Measurements from ENCODE around the gene OR7A5.

Gene OR7A5

GRCh38 chr19:14835011-14835410 is at the start of gene OR7A5, which contains the start of gene OR7C1:
Gene OR7A5 (minus strand): TSS chr19:14835185. CDS start chr19:14828241, 6,944 bp downstream.
Gene OR7C1 (minus strand): TSS chr19:14835185. CDS start chr19:14800136, 35,049 bp downstream.
- no peaks in the 10 kb centered on the region for H3K9me3 Mint-ChIP-seq
- ATAC-seq (no peak), DNase-seq (ENCODE audit: low spot score in 2 of 2) (no peak)
- H3K4me3 Mint-ChIP-seq: no peak within 1 kb of the TSS
- no peak within 1 kb of the TSS for H3K27ac Mint-ChIP-seq
- no peaks in the 10 kb centered on the region for H3K36me3 Mint-ChIP-seq
- H3K4me1 Mint-ChIP-seq: no peaks in the 10 kb centered on the region

- Mint-ChIP-seq H3K4me3 (no peak overlapping the region), H3K9me3 (no peaks in the 10 kb centered on the region), H3K36me3 (no peaks in the 10 kb centered on the region), H3K27ac (no peak overlapping the region), H3K4me1 (no peaks in the 10 kb centered on the region)
- ATAC-seq (no peak), DNase-seq (ENCODE audit: low spot score in 2 of 2) (no peak)
Observed at GRCh38 chr19:14871619-14872230, 36.7 kb upstream of the OR7A5 start.

GRCh38 chr19:14868497-14868896 is 33.5 kb upstream of the OR7A5 start:
- no peak for ATAC-seq
- Mint-ChIP-seq H3K4me3 (no peak overlapping the region), H3K9me3 (no peaks in the 10 kb centered on the region), H3K36me3 (no peaks in the 10 kb centered on the region), H3K27ac (no peak overlapping the region), H3K4me1 (no peaks in the 10 kb centered on the region)
- DNase-seq (ENCODE audit: low spot score in 2 of 2): no peak

- DNase-seq (ENCODE audit: low spot score in 2 of 2): no peak
- no peaks in the 10 kb centered on the region for H3K9me3 Mint-ChIP-seq
- H3K27ac Mint-ChIP-seq: no peak within 1 kb of the TSS
Observed at GRCh38 chr19:14848822-14849221, 13.8 kb upstream of the OR7A5 start, which contains the start of gene OR7A10. Gene OR7A10 (minus strand): TSS chr19:14848922. CDS start chr19:14841877, 7,045 bp downstream.

GRCh38 chr19:14843578-14843977 is 8.6 kb upstream of the OR7A5 start:
- ATAC-seq (no peak), DNase-seq (ENCODE audit: low spot score in 2 of 2) (no peak)
- Mint-ChIP-seq H3K9me3 (no peaks in the 10 kb centered on the region), H3K36me3 (no peaks in the 10 kb centered on the region), H3K27ac (no peak overlapping the region), H3K4me1 (no peaks in the 10 kb centered on the region), H3K4me3 (no peak overlapping the region)

More at GRCh38 chr19:14848822-14849221, 13.8 kb upstream of the OR7A5 start, which contains the start of gene OR7A10:
- no peaks in the 10 kb centered on the region for H3K36me3 Mint-ChIP-seq
- H3K4me3 Mint-ChIP-seq: no peak within 1 kb of the TSS
- no peak for ATAC-seq
- no peaks in the 10 kb centered on the region for H3K4me1 Mint-ChIP-seq

- Mint-ChIP-seq H3K9me3 (no peaks in the 10 kb centered on the region), H3K4me1 (no peaks in the 10 kb centered on the region), H3K27ac (no peak overlapping the region), H3K36me3 (no peaks in the 10 kb centered on the region), H3K4me3 (no peak overlapping the region)
- no peak for DNase-seq (ENCODE audit: low spot score in 2 of 2)
- ATAC-seq: no peak
Observed at GRCh38 chr19:14843169-14843568, 8.2 kb upstream of the OR7A5 start.

GRCh38 chr19:14840206-14840605 is 5.2 kb upstream of the OR7A5 start:
- no peaks in the 10 kb centered on the region for H3K4me1 Mint-ChIP-seq
- H3K36me3 Mint-ChIP-seq: no peaks in the 10 kb centered on the region
- no peak overlapping the region for H3K4me3 Mint-ChIP-seq
- ATAC-seq (no peak), DNase-seq (ENCODE audit: low spot score in 2 of 2) (no peak)
- no peak overlapping the region for H3K27ac Mint-ChIP-seq
- H3K9me3 Mint-ChIP-seq: no peaks in the 10 kb centered on the region

- H3K4me3 Mint-ChIP-seq: no peak overlapping the region
- no peaks in the 10 kb centered on the region for H3K9me3 Mint-ChIP-seq
- DNase-seq (ENCODE audit: low spot score in 2 of 2) (no peak), ATAC-seq (no peak)
- H3K4me1 Mint-ChIP-seq: no peaks in the 10 kb centered on the region
- no peaks in the 10 kb centered on the region for H3K36me3 Mint-ChIP-seq
- H3K27ac Mint-ChIP-seq: no peak overlapping the region
Observed at GRCh38 chr19:14837391-14837790, 2.4 kb upstream of the OR7A5 start.

DNA sequence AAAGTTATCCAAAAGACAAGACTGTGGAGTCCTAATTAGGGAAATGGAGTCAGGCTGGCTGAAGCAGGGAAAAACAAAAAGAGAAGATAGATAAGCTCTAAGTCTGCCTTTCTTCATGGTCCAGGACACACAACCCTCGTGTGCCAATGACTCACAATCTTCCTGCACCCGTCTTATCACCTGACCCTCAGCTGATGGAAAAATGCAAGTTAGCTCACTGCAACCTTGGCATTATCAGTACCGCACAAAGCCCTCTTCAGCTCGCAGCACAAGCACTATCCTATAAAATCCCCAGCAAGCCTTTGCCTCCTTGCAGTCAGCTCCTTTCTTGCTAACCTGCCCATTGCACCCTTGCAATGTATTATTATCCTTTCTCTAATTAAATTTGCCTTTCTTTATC is 4.3 kb downstream of the OR7A5 start:
- Mint-ChIP-seq H3K27ac (no peak overlapping the region), H3K4me1 (no peaks in the 10 kb centered on the region), H3K4me3 (no peak overlapping the region), H3K9me3 (no peaks in the 10 kb centered on the region), H3K36me3 (no peaks in the 10 kb centered on the region)
- DNase-seq (ENCODE audit: low spot score in 2 of 2) (no peak), ATAC-seq (no peak)

DNA sequence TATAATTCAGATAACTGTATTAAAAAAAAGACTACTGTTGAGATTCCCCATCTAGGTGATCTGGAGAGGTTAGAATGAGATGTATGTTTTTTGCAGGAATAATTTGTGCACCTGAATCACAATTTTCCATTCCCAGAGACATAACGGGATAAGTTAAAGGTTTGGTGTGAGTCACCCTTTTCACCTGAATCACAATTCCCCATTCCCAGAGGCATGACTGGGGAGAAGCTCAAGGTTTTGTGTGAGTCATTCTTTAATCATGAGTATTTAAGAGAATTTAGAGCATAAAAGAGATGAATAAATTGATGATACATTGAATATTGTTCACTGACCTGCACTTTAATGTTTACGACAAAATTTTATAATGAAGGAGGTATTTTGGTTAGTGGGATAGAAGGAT is 9.0 kb downstream of the OR7A5 start:
- no peaks in the 10 kb centered on the region for H3K9me3 Mint-ChIP-seq
- no peak overlapping the region for H3K27ac Mint-ChIP-seq
- ATAC-seq (no peak), DNase-seq (ENCODE audit: low spot score in 2 of 2) (no peak)
- H3K4me1 Mint-ChIP-seq: no peaks in the 10 kb centered on the region
- H3K36me3 Mint-ChIP-seq: no peaks in the 10 kb centered on the region
- no peak overlapping the region for H3K4me3 Mint-ChIP-seq

- no peaks in the 10 kb centered on the region for H3K9me3 Mint-ChIP-seq
- no peaks in the 10 kb centered on the region for H3K4me1 Mint-ChIP-seq
- no peaks in the 10 kb centered on the region for H3K36me3 Mint-ChIP-seq
- H3K27ac Mint-ChIP-seq: no peak overlapping the region
- ATAC-seq: no peak
- no peak overlapping the region for H3K4me3 Mint-ChIP-seq
- no peak for DNase-seq (ENCODE audit: low spot score in 2 of 2)
Observed at GRCh38 chr19:14821937-14822336, 13.0 kb downstream of the OR7A5 start.

DNA sequence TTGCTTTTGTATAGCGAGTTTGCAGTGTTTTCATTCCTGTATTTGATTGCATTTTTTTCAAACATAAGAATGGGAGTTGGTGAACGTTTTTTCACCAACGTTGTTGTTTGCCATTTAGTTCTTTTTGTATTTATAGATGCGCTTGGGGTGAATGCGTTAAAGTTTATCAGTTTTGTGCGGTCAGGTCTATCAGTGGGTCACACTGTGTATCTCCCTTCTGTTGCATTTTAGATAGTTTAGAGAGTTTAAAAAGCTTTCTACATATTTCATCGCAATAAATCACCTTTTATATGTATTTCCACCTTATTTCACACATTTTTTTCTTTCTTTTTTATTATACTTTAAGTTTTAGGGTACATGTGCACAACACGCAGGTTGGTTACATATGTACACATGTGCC is 16.4 kb downstream of the OR7A5 start:
- H3K4me3 Mint-ChIP-seq: no peak overlapping the region
- DNase-seq (ENCODE audit: low spot score in 2 of 2): no peak
- ATAC-seq: no peak

DNA sequence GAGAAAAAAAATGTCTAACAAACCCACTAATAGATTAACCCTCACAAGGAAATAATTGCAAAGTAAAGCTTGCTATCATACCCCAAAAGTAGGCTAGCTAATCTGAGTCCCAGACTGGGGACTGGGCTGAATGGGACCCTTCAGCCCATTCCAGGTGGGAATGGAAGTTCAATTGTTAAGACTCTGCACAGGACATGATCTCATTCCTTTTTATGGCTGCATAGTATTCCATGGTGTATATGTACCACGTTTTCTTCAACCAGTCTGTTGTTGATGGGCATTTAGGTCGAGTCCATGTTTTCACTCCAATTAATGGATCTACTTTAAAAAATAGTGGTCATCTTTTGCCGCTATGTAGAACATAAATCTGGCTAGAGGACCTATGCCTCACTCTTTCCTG is 17.9 kb downstream of the OR7A5 start:
- DNase-seq (ENCODE audit: low spot score in 2 of 2) (no peak), ATAC-seq (no peak)
- Mint-ChIP-seq H3K4me1 (no peaks in the 10 kb centered on the region), H3K4me3 (no peak overlapping the region), H3K27ac (no peak overlapping the region), H3K9me3 (no peaks in the 10 kb centered on the region), H3K36me3 (no peaks in the 10 kb centered on the region)

More for the DNA sequence above, 16.4 kb downstream of the OR7A5 start:
- Mint-ChIP-seq H3K9me3 (no peaks in the 10 kb centered on the region), H3K36me3 (no peaks in the 10 kb centered on the region), H3K27ac (no peak overlapping the region), H3K4me1 (no peaks in the 10 kb centered on the region)

GRCh38 chr19:14814982-14815652 is 19.9 kb downstream of the OR7A5 start:
- Mint-ChIP-seq H3K4me3 (no peak overlapping the region), H3K27ac (no peak overlapping the region), H3K9me3 (no peaks in the 10 kb centered on the region), H3K36me3 (no peaks in the 10 kb centered on the region), H3K4me1 (no peaks in the 10 kb centered on the region)
- no peak for ATAC-seq
- DNase-seq (ENCODE audit: low spot score in 2 of 2): no peak

DNA sequence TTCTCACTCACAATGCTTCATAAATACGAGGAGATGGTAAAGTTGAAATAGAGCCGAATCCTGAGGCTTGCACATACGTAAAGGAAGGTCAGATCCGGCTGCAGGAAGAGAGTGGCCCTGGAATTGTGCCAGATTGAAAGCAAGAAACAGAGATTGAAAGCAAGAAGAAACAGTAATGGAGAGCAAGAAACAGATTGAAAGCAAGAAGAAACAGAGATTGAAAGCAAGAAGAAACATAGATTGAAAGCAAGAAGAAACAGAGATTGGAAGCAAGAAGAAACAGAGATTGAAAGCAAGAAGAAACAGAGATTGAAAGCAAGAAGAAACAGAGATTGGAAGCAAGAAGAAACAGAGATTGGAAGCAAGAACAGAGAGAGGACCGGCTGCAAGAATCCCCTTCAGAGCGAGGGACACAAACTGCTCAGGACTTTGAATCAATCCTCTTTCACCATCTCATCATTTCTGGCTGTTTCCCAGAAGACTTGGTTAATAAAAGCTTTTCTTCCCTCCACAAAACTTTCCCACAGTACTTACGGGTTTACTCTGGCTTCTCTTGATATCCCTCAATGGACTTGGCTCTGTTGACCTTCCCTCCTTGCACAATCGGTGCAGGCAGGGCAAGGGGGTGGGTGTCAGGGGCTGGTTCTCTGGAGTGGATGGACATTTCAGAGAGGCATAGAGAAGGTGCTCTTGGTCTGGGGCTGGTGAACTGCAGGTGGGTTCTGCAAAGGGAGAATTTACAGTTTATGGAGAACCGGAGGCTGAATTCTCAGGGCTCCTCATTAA is 25.5 kb downstream of the OR7A5 start:
- peaks cover 10% of the 10 kb centered on the region for H3K4me1 Mint-ChIP-seq
- no peak overlapping the region for H3K27ac Mint-ChIP-seq
- H3K4me3 Mint-ChIP-seq: no peak overlapping the region
- no peaks in the 10 kb centered on the region for H3K9me3 Mint-ChIP-seq
- ATAC-seq (no peak), DNase-seq (ENCODE audit: low spot score in 2 of 2) (no peak)
- no peaks in the 10 kb centered on the region for H3K36me3 Mint-ChIP-seq

DNA sequence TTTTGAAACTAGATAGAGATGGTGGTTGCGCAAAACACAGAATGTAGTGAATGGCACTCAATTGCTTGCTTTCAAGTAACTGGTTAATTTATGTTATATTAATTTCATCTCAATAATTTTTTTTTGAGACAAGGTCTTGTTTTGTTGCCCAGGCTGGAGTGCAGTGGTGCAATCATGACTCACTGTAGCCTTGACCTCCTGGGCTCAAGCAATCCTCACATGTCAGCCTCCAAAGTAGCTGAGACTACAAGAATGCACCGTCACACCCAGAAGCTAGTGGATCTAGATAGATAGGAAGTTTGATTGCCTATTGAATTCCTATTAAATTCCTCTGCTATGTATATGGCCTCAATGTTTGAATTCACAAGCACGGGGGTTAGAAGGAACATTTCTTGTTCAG is 30.2 kb downstream of the OR7A5 start:
- H3K27ac Mint-ChIP-seq: no peak overlapping the region
- H3K36me3 Mint-ChIP-seq: no peaks in the 10 kb centered on the region
- no peak overlapping the region for H3K4me3 Mint-ChIP-seq
- ATAC-seq (no peak), DNase-seq (ENCODE audit: low spot score in 2 of 2) (no peak)
- peaks cover 8% of the 10 kb centered on the region for H3K4me1 Mint-ChIP-seq
- no peaks in the 10 kb centered on the region for H3K9me3 Mint-ChIP-seq
